Retina (tissue), 1 donor: ENCODE measurements around the gene KCNQ1.

ENCODE experiments used
- DNase-seq: peaks from one replicate; pipeline ENCODE4 v3.0.0-alpha.2; 2016

KCNQ1 gene

GRCh38 chr11:2776351-2777061 lies 331.7 kb downstream of the KCNQ1 start:
- DNase-seq = no peak

- no peak for DNase-seq
These were observed 332.6 kb downstream of the KCNQ1 start for GRCh38 chr11:2777386-2777785.

GRCh38 chr11:2777871-2778629 lies 333.2 kb downstream of the KCNQ1 start:
- no peak for DNase-seq

GRCh38 chr11:2778630-2779498 lies 334.1 kb downstream of the KCNQ1 start:
- peak; percentile 89 for DNase-seq

- DNase-seq = no peak
These were observed 334.7 kb downstream of the KCNQ1 start for GRCh38 chr11:2779499-2779980.

GRCh38 chr11:2779981-2780849 lies 335.4 kb downstream of the KCNQ1 start:
- DNase-seq = peak; percentile 18

- no peak for DNase-seq
These were observed 336.1 kb downstream of the KCNQ1 start for GRCh38 chr11:2780850-2781407.

GRCh38 chr11:2781408-2782274 lies 336.8 kb downstream of the KCNQ1 start:
- DNase-seq = peak; percentile 2

- no peak for DNase-seq
These were observed 338.0 kb downstream of the KCNQ1 start for GRCh38 chr11:2782769-2783168.

- DNase-seq = no peak
These were observed 338.8 kb downstream of the KCNQ1 start for GRCh38 chr11:2783536-2784082.

- no peak for DNase-seq
These were observed 343.0 kb downstream of the KCNQ1 start for GRCh38 chr11:2787816-2788167.

GRCh38 chr11:2788168-2789071 lies 343.6 kb downstream of the KCNQ1 start:
- DNase-seq = peak; percentile 42

- peak; percentile 26 for DNase-seq
These were observed 344.5 kb downstream of the KCNQ1 start for GRCh38 chr11:2789331-2789730.

GRCh38 chr11:2789791-2790567 lies 345.2 kb downstream of the KCNQ1 start:
- DNase-seq = peak; percentile 2

GRCh38 chr11:2790568-2790921 lies 345.7 kb downstream of the KCNQ1 start:
- DNase-seq = no peak

- peak; percentile 42 for DNase-seq
These were observed 346.3 kb downstream of the KCNQ1 start for GRCh38 chr11:2791139-2791520.

- DNase-seq = peak; percentile 65
These were observed 346.9 kb downstream of the KCNQ1 start for GRCh38 chr11:2791521-2792380.
